HepG2 (cell line): ENCODE results near the gene SRRM2. TPM values are rescaled to one million over a fixed set of nuclear protein-coding genes. Genes with fewer than 3 reads are reported as not detected.

Experiments
- HES4 ChIP-seq: sonication (generic); formaldehyde crosslinking; IDR thresholded peaks from 2 replicates; pipeline ENCODE4 v1.9.0; 2021; ENCODE audit warnings: mild to moderate bottlenecking, missing genetic modification reagents, borderline replicate concordance
- HNRNPL ChIP-seq: fragments of 200-400 bp; formaldehyde crosslinking; IDR thresholded peaks from 2 replicates; pipeline ENCODE4 v1.6.1; 2017; ENCODE audit warnings: mild to moderate bottlenecking, low read depth, low read length
- HNRNPUL1 ChIP-seq: fragments of 200-400 bp; formaldehyde crosslinking; IDR thresholded peaks from 2 replicates; pipeline ENCODE4 v1.6.1; 2017; ENCODE audit warnings: low read depth, mild to moderate bottlenecking, low read length, moderate library complexity
- NFKBIZ ChIP-seq: IDR thresholded peaks from 2 replicates; pipeline ENCODE4 v1.6.1; 2018; ENCODE audit warnings: missing genetic modification reagents, missing compliant biosample characterization
- SRF ChIP-seq: IDR thresholded peaks from 2 replicates; pipeline ENCODE4 v1.6.1; 2011; ENCODE audit warnings: mild to moderate bottlenecking, low read depth, low read length, moderate library complexity
- THAP11 ChIP-seq: IDR thresholded peaks from 2 replicates; pipeline ENCODE4 v1.6.1; 2016; ENCODE audit warnings: missing biosample characterization, missing genetic modification reagents
- ZNF350 ChIP-seq: sonication (generic); formaldehyde crosslinking; IDR thresholded peaks from 2 replicates; pipeline ENCODE4 v1.4.0; 2020; ENCODE audit warnings: mild to moderate bottlenecking, low read depth, missing genetic modification reagents, borderline replicate concordance
- ZNF432 ChIP-seq: sonication (generic); formaldehyde crosslinking; IDR thresholded peaks from 2 replicates; pipeline ENCODE4 v1.5.0; 2020; ENCODE audit warnings: missing genetic modification reagents, mild to moderate bottlenecking, borderline replicate concordance
- polyA plus RNA-seq, 8 experiments: library from polyadenylated mRNA; depleted of rRNA in 3 of 8; stranded (reverse) in 7 of 8; unstranded in 1 of 8; fragments of >200 nt; fragmentation: Illumina TruSeq in 4 of 8; extraction: Trizol in 4 of 8; gene quantifications; 2 replicates each; pipeline versions ENCODE4 v1.2.1 to v1.2.3, GENCODE V29; 2011 to 2016; ENCODE audit warnings: low read depth in 4 of 8, missing spikeins in 1 of 8, mixed read lengths in 1 of 8; ENCODE audit not compliant: insufficient read depth in 1 of 8
- total RNA-seq, 5 experiments: library from RNA; depleted of rRNA; stranded (reverse); fragments of >200 nt; fragmentation: Illumina TruSeq; extraction: Trizol; gene quantifications; 2 replicates each; pipeline ENCODE4 v1.2.3, GENCODE V29; 2016; ENCODE audit warnings: low read depth in 1 of 5
- TF ChIP-seq, protein P1 (sequence below): sonication (generic); formaldehyde crosslinking; IDR thresholded peaks from 2 replicates; pipeline ENCODE4 v1.4.0; 2020; ENCODE audit warnings: mild to moderate bottlenecking, missing genetic modification reagents
- TF ChIP-seq, protein P2 (sequence below): IDR thresholded peaks from 2 replicates; pipeline ENCODE4 v1.6.1; 2016; ENCODE audit warnings: mild to moderate bottlenecking, missing biosample characterization, missing genetic modification reagents
- TF ChIP-seq, protein P3 (sequence below): sonication (generic); formaldehyde crosslinking; conservative IDR thresholded peaks from 2 replicates; pipeline ENCODE4 v1.8.1; 2023; ENCODE audit warnings: missing genetic modification reagents
- TF ChIP-seq, protein P4 (sequence below): sonication (generic); formaldehyde crosslinking; IDR thresholded peaks from 2 replicates; pipeline ENCODE4 v1.4.0; 2020; ENCODE audit warnings: mild to moderate bottlenecking, missing genetic modification reagents
- TF ChIP-seq, protein P5 (sequence below): sonication (generic); formaldehyde crosslinking; IDR thresholded peaks from 2 replicates; pipeline ENCODE4 v1.5.0; 2020; ENCODE audit warnings: missing genetic modification reagents

SRRM2 gene
- total and polyA plus RNA-seq, 2 of the 13 experiments (the other 11 are each of a cell fraction or from before 2014, with no cell fraction given) = 50.4 to 112 TPM

DNA sequence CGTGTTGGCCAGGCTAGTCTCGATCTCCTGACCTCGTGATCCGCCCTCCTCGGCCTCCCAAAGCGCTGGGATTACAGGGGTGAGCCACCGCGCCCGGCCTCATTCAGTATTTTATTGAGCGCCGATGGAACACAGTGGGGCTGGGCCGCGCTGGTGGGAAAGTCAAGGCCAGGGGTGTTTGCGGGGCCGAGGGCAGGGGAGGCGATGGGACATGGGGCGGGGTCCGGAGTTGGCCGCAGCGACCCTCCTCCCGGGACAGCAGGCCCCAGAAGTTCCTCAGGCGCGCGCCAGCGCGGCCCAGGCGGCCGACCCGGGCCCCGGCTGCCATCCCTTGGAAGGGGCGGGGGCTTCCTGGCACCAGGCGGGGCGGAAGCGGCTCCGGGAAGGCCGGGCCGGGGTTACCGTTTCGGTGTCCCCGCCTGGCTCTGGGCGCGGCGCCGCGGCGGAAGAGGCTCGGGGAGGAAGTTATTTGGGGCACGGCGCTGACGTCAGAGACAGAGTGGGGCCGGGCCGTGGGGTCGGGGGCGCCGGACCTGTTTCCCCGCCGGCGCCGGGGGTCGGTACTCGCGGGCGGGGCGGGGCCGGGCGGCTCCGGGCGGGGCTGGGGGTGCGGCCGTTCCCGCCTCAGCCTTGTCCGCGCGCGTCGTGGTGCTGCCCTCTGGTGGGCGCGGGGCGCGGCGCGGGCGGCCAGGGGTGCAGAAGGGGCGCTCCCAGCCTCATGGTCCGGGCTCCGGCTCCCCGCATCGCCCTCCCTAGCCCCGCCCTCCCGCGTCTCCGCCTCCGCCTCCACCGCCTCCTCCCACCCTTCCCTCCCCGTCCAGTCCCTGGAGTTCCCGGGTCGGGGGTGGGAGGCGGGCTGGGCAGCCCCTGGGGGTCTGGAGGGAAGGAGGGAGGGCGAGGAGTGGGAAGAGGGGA lies 31.5 kb upstream of the SRRM2 start (continued):
- TF ChIP-seq, protein P1, sequence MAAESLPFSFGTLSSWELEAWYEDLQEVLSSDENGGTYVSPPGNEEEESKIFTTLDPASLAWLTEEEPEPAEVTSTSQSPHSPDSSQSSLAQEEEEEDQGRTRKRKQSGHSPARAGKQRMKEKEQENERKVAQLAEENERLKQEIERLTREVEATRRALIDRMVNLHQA (CRISPR knock-in tag) = no peak
- TF ChIP-seq, protein P2, sequence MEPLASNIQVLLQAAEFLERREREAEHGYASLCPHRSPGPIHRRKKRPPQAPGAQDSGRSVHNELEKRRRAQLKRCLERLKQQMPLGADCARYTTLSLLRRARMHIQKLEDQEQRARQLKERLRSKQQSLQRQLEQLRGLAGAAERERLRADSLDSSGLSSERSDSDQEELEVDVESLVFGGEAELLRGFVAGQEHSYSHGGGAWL = peak; percentile 81; the same call in 1 of the 2 replicates
- TF ChIP-seq, protein P3, sequence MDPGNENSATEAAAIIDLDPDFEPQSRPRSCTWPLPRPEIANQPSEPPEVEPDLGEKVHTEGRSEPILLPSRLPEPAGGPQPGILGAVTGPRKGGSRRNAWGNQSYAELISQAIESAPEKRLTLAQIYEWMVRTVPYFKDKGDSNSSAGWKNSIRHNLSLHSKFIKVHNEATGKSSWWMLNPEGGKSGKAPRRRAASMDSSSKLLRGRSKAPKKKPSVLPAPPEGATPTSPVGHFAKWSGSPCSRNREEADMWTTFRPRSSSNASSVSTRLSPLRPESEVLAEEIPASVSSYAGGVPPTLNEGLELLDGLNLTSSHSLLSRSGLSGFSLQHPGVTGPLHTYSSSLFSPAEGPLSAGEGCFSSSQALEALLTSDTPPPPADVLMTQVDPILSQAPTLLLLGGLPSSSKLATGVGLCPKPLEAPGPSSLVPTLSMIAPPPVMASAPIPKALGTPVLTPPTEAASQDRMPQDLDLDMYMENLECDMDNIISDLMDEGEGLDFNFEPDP (CRISPR knock-in tag) = no peak
- TF ChIP-seq, protein P4, sequence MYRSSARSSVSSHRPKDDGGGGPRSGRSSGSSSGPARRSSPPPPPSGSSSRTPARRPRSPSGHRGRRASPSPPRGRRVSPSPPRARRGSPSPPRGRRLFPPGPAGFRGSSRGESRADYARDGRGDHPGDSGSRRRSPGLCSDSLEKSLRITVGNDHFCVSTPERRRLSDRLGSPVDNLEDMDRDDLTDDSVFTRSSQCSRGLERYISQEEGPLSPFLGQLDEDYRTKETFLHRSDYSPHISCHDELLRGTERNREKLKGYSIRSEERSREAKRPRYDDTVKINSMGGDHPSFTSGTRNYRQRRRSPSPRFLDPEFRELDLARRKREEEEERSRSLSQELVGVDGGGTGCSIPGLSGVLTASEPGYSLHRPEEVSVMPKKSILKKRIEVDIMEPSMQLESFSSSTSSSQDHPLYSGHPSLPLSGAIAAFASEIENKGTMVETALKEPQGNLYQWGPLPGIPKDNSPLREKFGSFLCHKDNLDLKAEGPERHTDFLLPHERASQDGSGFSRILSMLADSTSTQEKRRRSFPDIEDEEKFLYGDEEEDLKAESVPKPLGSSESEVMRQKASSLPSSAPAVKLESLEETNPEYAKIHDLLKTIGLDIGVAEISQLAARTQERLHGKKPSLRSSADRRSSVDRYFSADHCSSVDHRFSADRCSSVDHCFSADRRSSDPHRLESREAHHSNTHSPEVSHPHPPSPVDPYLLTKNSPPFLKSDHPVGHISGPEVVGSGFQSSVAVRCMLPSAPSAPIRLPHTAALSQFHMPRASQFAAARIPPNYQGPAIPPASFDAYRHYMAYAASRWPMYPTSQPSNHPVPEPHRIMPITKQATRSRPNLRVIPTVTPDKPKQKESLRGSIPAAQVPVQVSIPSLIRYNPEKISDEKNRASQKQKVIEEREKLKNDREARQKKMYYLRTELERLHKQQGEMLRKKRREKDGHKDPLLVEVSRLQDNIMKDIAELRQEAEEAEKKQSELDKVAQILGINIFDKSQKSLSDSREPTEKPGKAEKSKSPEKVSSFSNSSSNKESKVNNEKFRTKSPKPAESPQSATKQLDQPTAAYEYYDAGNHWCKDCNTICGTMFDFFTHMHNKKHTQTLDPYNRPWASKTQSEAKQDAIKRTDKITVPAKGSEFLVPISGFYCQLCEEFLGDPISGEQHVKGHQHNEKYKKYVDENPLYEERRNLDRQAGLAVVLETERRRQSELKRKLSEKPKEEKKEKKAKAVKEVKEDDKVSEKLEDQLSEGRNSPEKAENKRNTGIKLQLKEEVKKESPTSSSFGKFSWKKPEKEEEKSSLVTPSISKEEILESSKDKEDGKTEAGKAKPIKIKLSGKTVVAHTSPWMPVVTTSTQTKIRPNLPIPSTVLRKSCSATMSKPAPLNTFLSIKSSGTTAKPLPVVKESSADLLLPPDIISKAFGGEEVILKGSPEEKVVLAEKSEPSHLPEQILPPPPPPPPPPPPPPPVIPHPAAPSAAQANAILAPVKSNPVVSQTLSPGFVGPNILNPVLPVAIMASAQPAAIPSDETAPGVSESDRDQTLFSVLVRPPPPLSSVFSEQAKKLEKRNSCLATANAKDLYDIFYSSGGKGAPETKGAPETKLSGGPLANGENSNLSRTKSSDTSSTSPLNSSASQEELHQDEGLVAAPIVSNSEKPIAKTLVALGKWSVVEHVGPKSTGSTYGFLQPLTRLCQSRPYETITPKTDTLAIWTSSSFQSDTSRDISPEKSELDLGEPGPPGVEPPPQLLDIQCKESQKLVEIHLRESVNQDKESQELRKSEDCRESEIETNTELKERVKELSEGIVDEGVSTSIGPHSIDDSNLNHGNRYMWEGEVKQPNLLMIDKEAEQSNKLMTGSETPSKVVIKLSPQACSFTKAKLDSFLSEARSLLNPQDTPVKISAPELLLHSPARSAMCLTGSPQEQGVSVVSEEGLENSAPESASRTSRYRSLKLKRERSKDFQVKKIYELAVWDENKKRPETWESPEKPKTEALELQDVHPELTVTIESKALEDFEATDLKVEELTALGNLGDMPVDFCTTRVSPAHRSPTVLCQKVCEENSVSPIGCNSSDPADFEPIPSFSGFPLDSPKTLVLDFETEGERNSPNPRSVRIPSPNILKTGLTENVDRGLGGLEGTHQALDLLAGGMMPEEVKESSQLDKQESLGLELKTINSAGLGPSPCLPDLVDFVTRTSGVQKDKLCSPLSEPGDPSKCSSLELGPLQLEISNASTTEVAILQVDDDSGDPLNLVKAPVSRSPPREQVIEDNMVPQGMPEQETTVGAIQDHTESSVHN = no peak
- TF ChIP-seq HNRNPUL1 (no peak), ZNF350 (no peak), THAP11 (CRISPR knock-in tag) (peak; percentile 93), NFKBIZ (CRISPR knock-in tag) (no peak), SRF (no peak), ZNF432 (CRISPR knock-in tag) (no peak), HES4 (CRISPR knock-in tag) (0 out of 2 replicates have a peak, but pooled peaks have one; percentile 28), HNRNPL (no peak)
- TF ChIP-seq, protein P5, sequence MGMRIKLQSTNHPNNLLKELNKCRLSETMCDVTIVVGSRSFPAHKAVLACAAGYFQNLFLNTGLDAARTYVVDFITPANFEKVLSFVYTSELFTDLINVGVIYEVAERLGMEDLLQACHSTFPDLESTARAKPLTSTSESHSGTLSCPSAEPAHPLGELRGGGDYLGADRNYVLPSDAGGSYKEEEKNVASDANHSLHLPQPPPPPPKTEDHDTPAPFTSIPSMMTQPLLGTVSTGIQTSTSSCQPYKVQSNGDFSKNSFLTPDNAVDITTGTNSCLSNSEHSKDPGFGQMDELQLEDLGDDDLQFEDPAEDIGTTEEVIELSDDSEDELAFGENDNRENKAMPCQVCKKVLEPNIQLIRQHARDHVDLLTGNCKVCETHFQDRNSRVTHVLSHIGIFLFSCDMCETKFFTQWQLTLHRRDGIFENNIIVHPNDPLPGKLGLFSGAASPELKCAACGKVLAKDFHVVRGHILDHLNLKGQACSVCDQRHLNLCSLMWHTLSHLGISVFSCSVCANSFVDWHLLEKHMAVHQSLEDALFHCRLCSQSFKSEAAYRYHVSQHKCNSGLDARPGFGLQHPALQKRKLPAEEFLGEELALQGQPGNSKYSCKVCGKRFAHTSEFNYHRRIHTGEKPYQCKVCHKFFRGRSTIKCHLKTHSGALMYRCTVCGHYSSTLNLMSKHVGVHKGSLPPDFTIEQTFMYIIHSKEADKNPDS (CRISPR knock-in tag) = 0 out of 2 replicates have a peak, but pooled peaks have one; percentile 44
